ENCODE data around the gene UBA6.
"Not testable (repeated sequence)": the region's sequence is repeated elsewhere in the genome, so short reads cannot be mapped to it uniquely, and the experiment has no call there.

UBA6 gene

DNA sequence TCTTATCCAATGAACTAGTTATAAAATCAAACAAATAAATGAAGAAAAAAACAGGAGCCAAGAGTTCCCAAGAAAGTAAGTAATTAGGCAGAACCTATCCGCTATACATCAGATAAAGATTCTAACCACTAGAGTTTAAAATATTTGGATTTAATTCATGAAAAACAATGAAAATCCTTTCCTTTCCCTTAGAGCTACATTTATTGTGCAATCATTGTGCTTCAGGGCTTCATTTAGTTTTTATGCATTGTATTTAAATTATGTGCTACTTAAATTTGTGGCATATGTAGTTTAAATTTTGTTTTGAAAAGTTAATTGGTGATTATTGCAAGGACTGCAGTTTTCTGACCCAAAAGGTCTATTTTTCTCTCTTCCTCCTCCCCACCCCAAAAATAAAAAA is 35.3 kb upstream of the UBA6 start:
- no peak overlapping the region for H3K4me3 ChIP-seq (ENCODE audit: low read depth, low read length)
- TF ChIP-seq, protein P1, sequence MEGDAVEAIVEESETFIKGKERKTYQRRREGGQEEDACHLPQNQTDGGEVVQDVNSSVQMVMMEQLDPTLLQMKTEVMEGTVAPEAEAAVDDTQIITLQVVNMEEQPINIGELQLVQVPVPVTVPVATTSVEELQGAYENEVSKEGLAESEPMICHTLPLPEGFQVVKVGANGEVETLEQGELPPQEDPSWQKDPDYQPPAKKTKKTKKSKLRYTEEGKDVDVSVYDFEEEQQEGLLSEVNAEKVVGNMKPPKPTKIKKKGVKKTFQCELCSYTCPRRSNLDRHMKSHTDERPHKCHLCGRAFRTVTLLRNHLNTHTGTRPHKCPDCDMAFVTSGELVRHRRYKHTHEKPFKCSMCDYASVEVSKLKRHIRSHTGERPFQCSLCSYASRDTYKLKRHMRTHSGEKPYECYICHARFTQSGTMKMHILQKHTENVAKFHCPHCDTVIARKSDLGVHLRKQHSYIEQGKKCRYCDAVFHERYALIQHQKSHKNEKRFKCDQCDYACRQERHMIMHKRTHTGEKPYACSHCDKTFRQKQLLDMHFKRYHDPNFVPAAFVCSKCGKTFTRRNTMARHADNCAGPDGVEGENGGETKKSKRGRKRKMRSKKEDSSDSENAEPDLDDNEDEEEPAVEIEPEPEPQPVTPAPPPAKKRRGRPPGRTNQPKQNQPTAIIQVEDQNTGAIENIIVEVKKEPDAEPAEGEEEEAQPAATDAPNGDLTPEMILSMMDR (IDR thresholded peaks at IDR 0.05; ENCODE audit: low read depth, low read length) = no peak

DNA sequence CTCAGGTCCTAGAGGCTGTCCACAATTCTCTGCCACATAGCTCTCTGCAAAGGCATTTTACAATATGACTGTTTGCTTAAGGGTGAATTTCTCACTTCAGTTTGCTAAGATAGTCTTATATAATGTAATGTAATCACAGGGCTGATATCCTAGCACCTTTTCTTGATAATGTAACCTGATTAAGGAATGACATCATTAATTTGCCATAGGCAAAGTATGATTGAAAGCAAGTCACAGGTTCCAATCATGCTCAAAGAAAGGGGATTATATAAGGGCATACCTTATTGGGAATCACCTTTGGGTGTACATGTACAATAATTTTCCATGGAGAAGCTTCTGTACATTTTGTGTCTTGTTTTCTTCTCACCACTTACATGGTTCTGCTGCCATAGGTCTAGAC is 34.4 kb upstream of the UBA6 start:
- TF ChIP-seq, protein P1 (IDR thresholded peaks at IDR 0.05; ENCODE audit: low read depth, low read length) = no peak
- H3K4me3 ChIP-seq (ENCODE audit: low read depth, low read length) = no peak overlapping the region

DNA sequence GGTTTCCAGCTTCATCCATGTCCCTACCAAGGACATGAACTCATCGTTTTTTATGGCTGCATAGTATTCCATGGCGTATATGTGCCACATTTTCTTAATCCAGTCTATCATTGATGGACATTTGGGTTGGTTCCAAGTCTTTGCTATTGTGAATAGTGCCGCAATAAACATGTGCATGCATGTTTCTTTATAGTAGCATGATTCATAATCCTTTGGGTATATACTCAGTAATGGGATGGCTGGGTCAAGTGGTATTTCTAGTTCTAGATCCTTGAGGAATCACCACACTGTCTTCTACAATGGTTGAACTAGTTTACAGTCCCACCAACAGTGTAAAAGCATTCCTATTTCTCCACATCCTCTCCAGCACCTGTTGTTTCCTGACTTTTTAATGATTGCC is 29.6 kb upstream of the UBA6 start:
- not testable (repeated sequence) for H3K4me3 ChIP-seq (ENCODE audit: low read depth, low read length)

DNA sequence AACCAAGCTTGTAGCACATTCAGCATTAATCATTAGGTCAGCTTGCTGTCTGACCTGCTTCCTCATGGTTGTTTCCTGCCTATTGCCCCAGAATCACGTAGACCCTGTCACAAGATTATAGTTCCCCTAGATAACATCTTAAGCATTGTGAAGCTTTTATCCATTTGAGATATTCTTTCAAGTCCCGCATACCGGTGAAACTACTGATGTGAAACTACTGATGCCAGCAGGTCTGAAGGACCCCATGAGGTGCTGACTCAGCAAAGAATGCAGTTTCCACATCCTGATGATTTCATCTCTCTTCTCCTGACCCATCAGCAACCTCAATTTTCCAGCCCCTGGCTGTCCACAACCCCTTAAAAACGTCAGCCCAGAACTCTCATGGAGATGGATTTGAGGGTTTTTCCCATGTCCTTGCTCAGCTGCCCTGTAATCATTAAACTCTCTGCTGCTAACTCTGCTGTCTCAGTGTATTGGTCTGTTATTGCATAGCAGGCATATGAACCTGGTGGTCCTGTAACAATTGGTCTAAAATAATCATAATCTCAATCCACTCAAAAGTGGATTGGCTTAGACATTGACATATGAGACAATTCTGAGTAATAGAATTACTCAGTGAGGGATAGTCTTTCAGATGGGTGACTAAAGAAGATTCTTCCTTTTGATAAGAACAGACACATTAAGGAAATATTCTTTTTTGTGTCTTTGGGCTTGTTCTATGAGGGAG is 26.3 kb upstream of the UBA6 start:
- TF ChIP-seq, protein P1 (IDR thresholded peaks at IDR 0.05; ENCODE audit: low read depth, low read length) = no peak
- no peak overlapping the region for H3K4me3 ChIP-seq (ENCODE audit: low read depth, low read length)

DNA sequence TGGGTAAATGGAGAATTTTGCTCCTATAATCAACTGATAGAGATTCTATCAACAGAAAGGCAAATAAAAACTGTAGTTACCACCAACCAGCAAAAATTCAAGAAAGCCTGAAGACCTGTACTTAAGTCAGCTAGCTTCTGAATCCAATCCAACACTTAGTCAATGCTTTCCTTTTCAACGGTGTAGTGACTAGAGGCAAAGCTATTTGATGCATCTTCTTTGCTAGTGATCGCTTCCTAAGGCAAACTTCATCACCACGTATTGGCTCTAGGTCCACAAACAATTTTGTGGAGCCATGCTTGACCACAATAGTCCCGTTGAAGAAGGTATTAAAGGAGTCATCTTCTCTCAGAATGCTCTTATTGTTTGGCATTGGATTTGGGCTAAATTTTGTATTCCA is 25.0 kb upstream of the UBA6 start:
- no peak overlapping the region for H3K4me3 ChIP-seq (ENCODE audit: low read depth, low read length)
- TF ChIP-seq, protein P1 (IDR thresholded peaks at IDR 0.05; ENCODE audit: low read depth, low read length) = no peak

DNA sequence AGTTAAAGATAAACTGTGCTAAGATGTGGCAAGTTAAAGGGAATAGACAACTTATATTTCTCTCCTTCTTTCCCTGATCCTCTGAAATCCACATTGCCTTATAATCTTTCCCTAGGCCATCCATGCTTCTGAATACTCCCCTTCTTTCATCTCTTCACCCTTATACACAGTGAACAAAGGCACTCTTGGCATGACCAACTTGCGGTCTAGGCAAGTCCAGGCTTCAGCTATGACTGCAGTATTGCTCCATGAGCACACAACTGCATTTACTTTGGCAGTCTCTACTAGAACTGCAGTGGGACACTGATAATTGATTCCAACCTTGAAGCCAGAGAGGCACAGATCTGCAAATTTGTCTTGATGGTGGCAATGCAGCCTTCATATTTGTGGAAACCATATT is 24.2 kb upstream of the UBA6 start:
- TF ChIP-seq, protein P1 (IDR thresholded peaks at IDR 0.05; ENCODE audit: low read depth, low read length) = no peak
- H3K4me3 ChIP-seq (ENCODE audit: low read depth, low read length) = no peak overlapping the region

DNA sequence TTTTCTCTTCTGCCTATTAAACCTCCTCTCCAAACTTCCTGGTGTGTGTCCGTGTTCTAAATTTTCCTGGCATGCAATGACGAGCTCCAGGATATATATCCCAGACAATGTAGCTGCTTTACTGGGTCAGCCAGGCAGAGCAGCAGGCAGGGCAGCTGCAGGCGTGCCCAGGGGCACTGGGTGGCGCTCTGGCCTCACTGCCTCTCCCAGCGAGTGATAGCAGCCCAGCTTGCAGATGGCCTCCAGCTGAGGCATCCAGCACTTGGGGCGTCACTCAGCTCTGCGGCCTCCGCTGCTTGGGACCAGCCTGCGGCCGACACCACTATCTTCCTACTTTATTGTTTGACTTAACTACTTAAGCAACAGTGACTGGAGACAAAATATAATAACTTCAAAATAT is 23.0 kb upstream of the UBA6 start:
- TF ChIP-seq, protein P1 (IDR thresholded peaks at IDR 0.05; ENCODE audit: low read depth, low read length) = no peak

DNA sequence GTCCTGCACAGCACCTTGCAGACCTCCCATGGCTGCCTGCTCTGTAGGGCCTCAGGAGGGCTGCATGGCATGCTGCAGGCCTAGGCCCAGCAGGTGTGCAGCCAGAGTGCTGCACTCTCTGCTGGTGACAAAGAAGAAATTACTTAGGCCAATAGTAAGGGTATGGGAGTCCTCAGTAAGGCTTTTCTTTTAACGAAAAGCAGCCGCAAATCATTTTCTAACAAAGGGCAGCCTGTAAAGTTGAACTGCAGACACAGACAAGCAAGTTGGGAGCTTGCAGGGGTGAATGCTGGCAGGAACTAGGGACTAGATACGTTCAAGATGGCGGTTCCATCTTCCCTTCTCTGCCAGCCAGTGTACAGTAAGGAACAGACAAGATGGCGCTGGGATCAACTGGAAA is 22.4 kb upstream of the UBA6 start:
- H3K4me3 ChIP-seq (ENCODE audit: low read depth, low read length) = no peak overlapping the region
- TF ChIP-seq, protein P1 (IDR thresholded peaks at IDR 0.05; ENCODE audit: low read depth, low read length) = no peak

More for the DNA sequence above, 23.0 kb upstream of the UBA6 start:
- no peak overlapping the region for H3K4me3 ChIP-seq (ENCODE audit: low read depth, low read length)
